Suprapubic skin (tissue), 4 donors: Measurements from ENCODE around the gene RCAN2. TPM values are rescaled to one million over a fixed set of nuclear protein-coding genes. Genes with fewer than 3 reads are reported as not detected.

Experiments used
- DNase-seq, 2 donors: peaks; one replicate each; pipeline ENCODE4 v3.0.0-alpha.2; 2019; ENCODE audit warnings: low spot score in 2 of 2
- H3K27ac ChIP-seq: fragments of 200-600 bp; sonication (generic); one replicate; pipeline ENCODE4 v1.5.1; 2019
- H3K27me3 ChIP-seq: fragments of 200-600 bp; sonication (generic); one replicate; pipeline ENCODE4 v1.5.1; 2019
- H3K36me3 ChIP-seq: fragments of 200-600 bp; sonication (generic); one replicate; pipeline ENCODE4 v1.5.1; 2019
- H3K4me1 ChIP-seq: fragments of 200-600 bp; sonication (generic); one replicate; pipeline ENCODE4 v1.5.1; 2019
- H3K4me3 ChIP-seq: fragments of 200-600 bp; sonication (generic); one replicate; pipeline ENCODE4 v1.5.1; 2019; ENCODE audit warnings: mild to moderate bottlenecking
- H3K9me3 ChIP-seq: fragments of 200-600 bp; sonication (generic); one replicate; pipeline ENCODE4 v1.5.1; 2019
- EP300 ChIP-seq: sonication (generic); formaldehyde crosslinking; IDR thresholded peaks from one replicate; pipeline ENCODE4 v1.6.1; 2017; ENCODE audit warnings: antibody characterized with exemption
- POLR2A ChIP-seq, 2 donors: fragments of 450-650 bp; IDR thresholded peaks; one replicate each; pipeline ENCODE4 v1.6.1; 2017; ENCODE audit warnings: antibody characterized with exemption in 2 of 2, mild to moderate bottlenecking in 2 of 2, moderate library complexity in 2 of 2
- POLR2AphosphoS5 ChIP-seq, 3 donors: sonication (generic); formaldehyde crosslinking; IDR thresholded peaks; one replicate each; pipeline ENCODE4 v1.6.1; 2017; ENCODE audit warnings: antibody characterized with exemption in 3 of 3
- WGBS: methylation state at CpG from one replicate; pipeline ENCODE4 v1.1.5; 2018; 5-methylcytosine and 5-hydroxymethylcytosine counted together
- total RNA-seq, 4 donors: library from RNA; depleted of rRNA; stranded (reverse); fragments of >200 nt; gene quantifications; one replicate each; pipeline ENCODE4 v1.1.0, GENCODE V29; 2016
- TF ChIP-seq, protein P1 (sequence below), 2 donors: fragments of 200-600 bp in 1 of 2; fragments of 450-650 bp in 1 of 2; sonication (generic) in 1 of 2; IDR thresholded peaks; one replicate each; pipeline ENCODE4 v1.5.1; 2016 to 2019; ENCODE audit warnings: antibody characterized with exemption in 2 of 2, mild to moderate bottlenecking in 1 of 2, moderate library complexity in 1 of 2

Gene RCAN2
- total RNA-seq, 4 donors from 2014 or later: 6.7 to 15.3 (median 13.8) TPM

DNA sequence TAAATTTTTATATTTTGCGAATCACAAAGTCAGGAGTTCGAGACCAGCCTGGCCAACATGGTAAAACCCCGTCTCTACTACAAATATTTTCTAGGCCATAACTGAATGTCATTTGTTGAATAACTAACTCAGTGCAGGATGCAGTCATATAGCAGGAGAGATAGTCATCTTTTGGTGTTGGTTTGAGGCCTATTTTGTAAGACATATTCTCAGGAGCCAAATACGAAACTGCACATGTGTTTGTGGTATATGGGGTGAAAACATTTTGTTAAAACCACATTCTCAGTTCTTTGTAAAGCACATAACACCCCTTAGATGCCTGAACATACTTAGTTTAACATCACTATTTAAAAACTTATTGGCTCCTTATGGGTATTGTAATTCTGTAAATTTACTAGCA lies 315.8 kb downstream of the RCAN2 start:
- no peaks in the 10 kb centered on the region for H3K36me3 ChIP-seq
- H3K9me3 ChIP-seq: no peaks in the 10 kb centered on the region
- peaks cover 13% of the 10 kb centered on the region for H3K4me1 ChIP-seq
- no peak for DNase-seq
- H3K27me3 ChIP-seq: peaks cover 7% of the 10 kb centered on the region
- no peak overlapping the region for H3K4me3 ChIP-seq
- 86% methylated on average over 4 of the region's 4 CpGs for WGBS
- TF ChIP-seq POLR2AphosphoS5 (IDR thresholded peaks at IDR 0.05) (no peak), POLR2A (IDR thresholded peaks at IDR 0.05) (no peak), EP300 (no peak)
- TF ChIP-seq, protein P1, sequence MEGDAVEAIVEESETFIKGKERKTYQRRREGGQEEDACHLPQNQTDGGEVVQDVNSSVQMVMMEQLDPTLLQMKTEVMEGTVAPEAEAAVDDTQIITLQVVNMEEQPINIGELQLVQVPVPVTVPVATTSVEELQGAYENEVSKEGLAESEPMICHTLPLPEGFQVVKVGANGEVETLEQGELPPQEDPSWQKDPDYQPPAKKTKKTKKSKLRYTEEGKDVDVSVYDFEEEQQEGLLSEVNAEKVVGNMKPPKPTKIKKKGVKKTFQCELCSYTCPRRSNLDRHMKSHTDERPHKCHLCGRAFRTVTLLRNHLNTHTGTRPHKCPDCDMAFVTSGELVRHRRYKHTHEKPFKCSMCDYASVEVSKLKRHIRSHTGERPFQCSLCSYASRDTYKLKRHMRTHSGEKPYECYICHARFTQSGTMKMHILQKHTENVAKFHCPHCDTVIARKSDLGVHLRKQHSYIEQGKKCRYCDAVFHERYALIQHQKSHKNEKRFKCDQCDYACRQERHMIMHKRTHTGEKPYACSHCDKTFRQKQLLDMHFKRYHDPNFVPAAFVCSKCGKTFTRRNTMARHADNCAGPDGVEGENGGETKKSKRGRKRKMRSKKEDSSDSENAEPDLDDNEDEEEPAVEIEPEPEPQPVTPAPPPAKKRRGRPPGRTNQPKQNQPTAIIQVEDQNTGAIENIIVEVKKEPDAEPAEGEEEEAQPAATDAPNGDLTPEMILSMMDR (IDR thresholded peaks at IDR 0.05): no peak
- no peak overlapping the region for H3K27ac ChIP-seq

DNA sequence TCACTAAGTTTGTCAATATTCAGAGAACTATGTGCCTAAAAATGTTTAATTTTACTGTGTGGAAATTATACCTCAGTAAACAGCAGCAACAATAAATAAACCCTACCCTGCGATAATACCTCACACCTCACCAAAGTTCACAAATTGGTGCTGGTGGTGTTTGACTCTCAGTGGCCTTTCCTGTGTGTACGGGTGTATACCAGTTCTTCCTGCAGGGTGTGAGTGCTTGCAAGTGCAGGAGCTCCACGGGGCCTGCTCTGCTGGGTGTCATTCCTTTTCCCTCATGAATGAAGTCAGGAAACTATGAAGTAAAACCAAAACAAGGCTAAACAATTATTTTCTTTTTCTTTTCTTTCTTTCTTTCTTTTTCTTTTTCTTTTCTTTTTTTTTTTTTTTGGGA lies 316.3 kb downstream of the RCAN2 start:
- DNase-seq: no peak
- H3K27me3 ChIP-seq: peaks cover 9% of the 10 kb centered on the region
- no peaks in the 10 kb centered on the region for H3K9me3 ChIP-seq
- no peaks in the 10 kb centered on the region for H3K36me3 ChIP-seq
- peaks cover 18% of the 10 kb centered on the region for H3K4me1 ChIP-seq
- no peak overlapping the region for H3K4me3 ChIP-seq
- TF ChIP-seq POLR2AphosphoS5 (IDR thresholded peaks at IDR 0.05) (no peak), EP300 (no peak), POLR2A (IDR thresholded peaks at IDR 0.05) (no peak)
- TF ChIP-seq, protein P1 (IDR thresholded peaks at IDR 0.05): no peak
- 67% methylated on average over 3 of the region's 3 CpGs for WGBS
- H3K27ac ChIP-seq: no peak overlapping the region

DNA sequence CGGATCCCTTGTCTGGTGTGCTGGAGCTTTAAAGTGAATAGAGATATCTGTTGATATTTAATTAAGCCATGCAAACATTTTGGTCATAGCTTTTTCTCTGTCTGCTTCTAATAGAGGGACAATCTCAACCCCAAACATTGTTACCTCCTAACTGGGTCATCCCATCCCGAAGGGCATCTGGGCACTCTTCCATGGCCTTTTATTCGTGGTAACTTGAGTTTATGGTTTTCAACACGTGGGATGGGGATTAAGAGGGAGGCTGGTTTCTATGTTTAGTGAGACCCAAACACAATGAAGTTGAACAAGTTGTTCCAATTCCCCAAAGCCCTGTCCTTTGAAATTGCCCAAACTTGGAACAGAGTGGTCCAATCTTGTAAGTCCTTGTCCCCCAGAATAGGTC lies 319.1 kb downstream of the RCAN2 start:
- 53% methylated on average over 4 of the region's 4 CpGs for WGBS
- peaks cover 18% of the 10 kb centered on the region for H3K4me1 ChIP-seq
- H3K4me3 ChIP-seq: no peak overlapping the region
- TF ChIP-seq POLR2A (IDR thresholded peaks at IDR 0.05) (no peak), EP300 (no peak), POLR2AphosphoS5 (IDR thresholded peaks at IDR 0.05) (no peak)
- TF ChIP-seq, protein P1 (IDR thresholded peaks at IDR 0.05): no peak
- no peaks in the 10 kb centered on the region for H3K9me3 ChIP-seq
- no peaks in the 10 kb centered on the region for H3K36me3 ChIP-seq
- H3K27ac ChIP-seq: no peak overlapping the region
- H3K27me3 ChIP-seq: peaks cover 9% of the 10 kb centered on the region
- DNase-seq: no peak

Other genes starting within 250 kb of the RCAN2 start
- gene CYP39A1, start 161.4 kb upstream of the RCAN2 start, total RNA-seq: 10 to 100 TPM; 20.0 to 46.4 (median 33.1) TPM
- gene SLC25A27, start 161.5 kb upstream of the RCAN2 start, total RNA-seq: 10 to 100 TPM; 18.3 to 74.2 (median 24.0) TPM
- 1 to 10 TPM in 2 of 4 donors, under 1 TPM in 2; 0.49 to 1.8 (median 0.82) TPM for gene TDRD6, start 196.4 kb upstream of the RCAN2 start, total RNA-seq
- gene PLA2G7, start 243.9 kb upstream of the RCAN2 start, total RNA-seq: 1 to 10 TPM; 2.8 to 7.6 (median 4.5) TPM